Vagina (tissue), 2 donors: Measurements from ENCODE around the gene HOXB2.

Experiments used
- POLR2A ChIP-seq, 2 donors: fragments of 450-650 bp; IDR thresholded peaks; one replicate each; pipeline ENCODE4 v1.6.1; 2017; ENCODE audit warnings: antibody characterized with exemption in 2 of 2, mild to moderate bottlenecking in 2 of 2, moderate library complexity in 2 of 2
- TF ChIP-seq, protein P1 (sequence below), 3 experiments: fragments of 450-650 bp in 2 of 3; fragments of 200-600 bp in 1 of 3; sonication (generic) in 1 of 3; IDR thresholded peaks; one replicate each; pipeline ENCODE4 v1.5.1; 2017 to 2019; ENCODE audit warnings: antibody characterized with exemption in 3 of 3, mild to moderate bottlenecking in 2 of 3, moderate library complexity in 2 of 3

DNA sequence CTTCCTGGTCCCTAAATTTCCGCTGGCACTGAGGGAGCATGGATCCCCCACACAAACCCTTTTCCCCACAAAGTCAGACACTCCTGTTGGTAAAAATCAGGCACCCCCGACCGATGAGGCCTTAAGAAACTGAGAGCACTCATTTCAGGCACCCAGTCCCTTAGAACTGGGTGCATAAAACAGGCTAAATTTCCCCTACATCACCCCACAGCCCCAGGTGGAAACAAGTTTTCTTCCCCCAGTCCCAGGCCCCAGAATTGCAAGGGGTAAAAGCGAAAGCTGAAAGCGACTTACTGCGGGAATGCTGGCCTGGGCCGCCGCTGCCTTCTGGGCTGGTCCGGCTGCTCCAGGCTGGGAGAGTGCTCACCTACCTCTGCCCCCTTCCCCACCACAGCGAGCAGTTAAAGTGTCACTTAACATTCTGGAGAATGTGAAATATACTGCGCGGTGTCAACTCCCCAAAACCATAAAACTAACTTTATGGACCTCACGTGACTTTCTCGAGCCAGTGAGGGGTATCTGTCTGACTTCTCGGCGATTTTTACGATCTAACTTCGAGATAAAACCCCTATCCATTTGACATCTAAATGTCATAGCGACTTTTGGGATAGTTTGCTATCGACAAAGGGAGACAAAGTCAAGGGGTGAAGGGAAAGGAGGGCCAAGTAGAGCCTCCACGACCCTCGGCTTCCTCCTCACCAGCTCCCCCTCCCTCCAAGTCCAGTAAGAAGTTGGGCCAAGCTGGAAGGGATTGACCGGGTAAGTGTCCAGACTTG, 45.1 kb upstream of the HOXB2 start, which contains the start of gene HOXB3:
- TF ChIP-seq, protein P1, sequence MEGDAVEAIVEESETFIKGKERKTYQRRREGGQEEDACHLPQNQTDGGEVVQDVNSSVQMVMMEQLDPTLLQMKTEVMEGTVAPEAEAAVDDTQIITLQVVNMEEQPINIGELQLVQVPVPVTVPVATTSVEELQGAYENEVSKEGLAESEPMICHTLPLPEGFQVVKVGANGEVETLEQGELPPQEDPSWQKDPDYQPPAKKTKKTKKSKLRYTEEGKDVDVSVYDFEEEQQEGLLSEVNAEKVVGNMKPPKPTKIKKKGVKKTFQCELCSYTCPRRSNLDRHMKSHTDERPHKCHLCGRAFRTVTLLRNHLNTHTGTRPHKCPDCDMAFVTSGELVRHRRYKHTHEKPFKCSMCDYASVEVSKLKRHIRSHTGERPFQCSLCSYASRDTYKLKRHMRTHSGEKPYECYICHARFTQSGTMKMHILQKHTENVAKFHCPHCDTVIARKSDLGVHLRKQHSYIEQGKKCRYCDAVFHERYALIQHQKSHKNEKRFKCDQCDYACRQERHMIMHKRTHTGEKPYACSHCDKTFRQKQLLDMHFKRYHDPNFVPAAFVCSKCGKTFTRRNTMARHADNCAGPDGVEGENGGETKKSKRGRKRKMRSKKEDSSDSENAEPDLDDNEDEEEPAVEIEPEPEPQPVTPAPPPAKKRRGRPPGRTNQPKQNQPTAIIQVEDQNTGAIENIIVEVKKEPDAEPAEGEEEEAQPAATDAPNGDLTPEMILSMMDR (IDR thresholded peaks at IDR 0.05), result no peak
- no peak for TF ChIP-seq POLR2A (IDR thresholded peaks at IDR 0.05)
